H54 (cell line): ENCODE measurements around the gene RPL19.
A peak's percentile ranks its signal among the peaks of the same experiment; 100 is the strongest.

Experiments used
- DNase-seq: peaks from one replicate; pipeline ENCODE4 v3.0.0; 2011; ENCODE audit warnings: low spot score, mixed read lengths; ENCODE audit not compliant: insufficient read length
- FAIRE-seq: peaks from 3 replicates; lab custom pipeline; 2011; peaks lifted over from hg19 to GRCh38; lab: Jason Lieb, UNC
- POLR2A ChIP-seq: IDR thresholded peaks from 2 replicates; pipeline ENCODE4 v1.6.1; 2011; ENCODE audit warnings: low read depth, mild to moderate bottlenecking, low read length

Gene RPL19

GRCh38 chr17:39200070-39200879 is at the start of gene RPL19:
RPL19 (plus strand) TSS chr17:39200283; CDS start chr17:39200345, 62 bp downstream.
- FAIRE-seq = no peak
- peak; percentile 60 for DNase-seq

DNA sequence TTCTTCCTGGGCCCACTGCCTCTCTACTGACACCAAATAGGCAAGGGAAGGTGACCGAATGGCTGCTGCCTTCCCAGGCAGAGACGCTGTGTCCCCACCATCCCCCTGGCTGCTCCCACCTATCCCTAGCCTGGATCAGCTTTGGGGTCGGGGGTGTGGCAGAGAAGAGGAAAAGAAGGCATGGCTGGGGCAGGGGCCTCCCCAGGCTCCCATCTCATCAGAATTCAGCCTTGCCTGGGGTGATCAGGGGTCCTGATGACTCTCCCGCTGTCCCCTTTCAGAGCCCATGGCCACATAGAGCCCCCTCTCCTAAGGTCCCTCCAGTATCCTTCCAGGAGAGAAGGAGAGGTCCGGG is 49.3 kb upstream of the RPL19 start:
- FAIRE-seq (no peak), DNase-seq (no peak)
- no peak for TF ChIP-seq POLR2A

More at GRCh38 chr17:39200070-39200879, at the start of gene RPL19:
- TF ChIP-seq POLR2A = peak; percentile 93

DNA sequence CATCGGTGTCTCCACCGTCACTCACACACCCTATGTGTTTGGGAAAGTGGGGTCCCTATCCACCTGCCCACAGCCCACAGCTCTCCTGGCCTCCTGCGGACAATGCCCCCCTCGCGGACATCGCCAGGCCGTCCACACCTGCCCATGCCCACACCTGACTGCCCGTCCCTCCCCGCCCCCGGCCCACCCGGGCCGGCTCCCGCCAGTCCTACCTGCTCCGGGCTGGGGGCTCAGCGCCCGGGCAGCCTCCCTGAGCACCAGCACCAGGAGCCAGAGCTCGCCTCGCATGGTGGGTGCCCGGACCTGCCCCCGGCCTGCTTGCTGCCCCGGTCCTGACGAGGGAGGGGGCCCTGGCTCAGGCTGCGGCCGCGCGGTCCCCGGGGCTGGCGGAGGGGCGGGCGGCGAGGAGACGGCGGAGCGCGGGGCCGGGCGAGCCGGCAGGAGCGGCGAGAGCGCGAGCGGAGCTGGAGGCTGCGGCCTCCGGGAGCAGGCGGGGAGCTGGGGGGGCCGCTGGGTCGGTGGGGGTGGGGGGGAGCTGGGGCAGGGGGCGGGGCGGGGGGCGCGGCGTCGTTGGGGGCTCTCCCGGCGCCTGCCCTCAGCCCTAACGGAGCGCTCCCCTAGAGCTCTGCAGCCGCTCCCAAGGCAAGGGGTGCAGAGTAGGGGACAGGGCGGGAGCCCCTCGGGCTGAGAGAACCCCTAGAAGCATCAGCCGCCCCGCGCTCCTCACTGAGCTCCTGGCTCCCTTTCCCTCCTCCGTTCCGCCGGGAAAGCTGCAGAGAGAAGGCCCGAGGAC is 48.7 kb upstream of the RPL19 start, which contains the start of gene PLXDC1:
Gene PLXDC1, minus strand, starts transcription at position 488 of the 793 bp plus-strand sequence. Its CDS starts 200 bp downstream, at position 288.
- DNase-seq (no peak), FAIRE-seq (no peak)
- TF ChIP-seq POLR2A = no peak

DNA sequence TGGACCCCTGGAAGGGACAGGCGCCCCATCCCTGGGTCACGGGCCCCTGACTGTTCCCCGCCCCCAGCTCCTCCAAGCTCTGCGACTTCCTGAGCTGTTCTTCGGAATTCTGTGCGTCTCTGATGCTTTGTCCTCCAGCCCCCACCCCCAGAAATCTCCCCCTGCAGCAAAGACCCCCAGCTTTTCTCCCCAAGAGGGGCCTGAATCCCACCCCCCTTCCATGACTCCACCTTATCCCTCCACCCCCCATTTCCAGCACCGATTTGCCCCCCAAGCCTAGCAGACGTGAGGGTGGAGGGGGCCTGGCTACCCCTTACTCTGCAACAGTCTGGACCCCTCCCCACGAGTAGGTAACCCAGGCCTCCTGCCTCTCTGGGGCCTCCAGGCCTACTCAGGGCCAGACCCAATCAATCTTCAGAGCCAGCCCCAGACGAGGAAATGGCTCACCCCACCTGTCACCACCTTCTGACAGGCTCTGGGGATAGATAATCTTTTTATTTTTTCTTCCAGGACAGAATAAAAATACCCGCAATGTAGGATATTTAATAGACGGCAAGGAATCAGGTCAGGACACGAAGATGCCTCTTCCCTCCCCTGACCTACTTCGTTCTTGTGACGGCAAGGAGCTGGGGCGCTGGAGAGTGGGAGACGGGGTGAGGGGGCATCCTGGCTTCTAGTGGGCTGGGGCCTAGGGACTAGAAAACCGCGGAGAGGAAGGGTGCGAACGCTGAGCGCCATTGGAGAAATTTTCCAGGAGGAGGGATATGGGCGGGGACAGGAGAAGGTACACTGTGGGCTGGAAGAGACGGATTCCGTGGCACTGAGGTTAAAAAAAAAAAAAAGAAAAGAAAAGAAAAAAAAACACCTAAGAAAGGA is 47.9 kb upstream of the RPL19 start:
- FAIRE-seq (no peak), DNase-seq (no peak)
- TF ChIP-seq POLR2A = no peak

DNA sequence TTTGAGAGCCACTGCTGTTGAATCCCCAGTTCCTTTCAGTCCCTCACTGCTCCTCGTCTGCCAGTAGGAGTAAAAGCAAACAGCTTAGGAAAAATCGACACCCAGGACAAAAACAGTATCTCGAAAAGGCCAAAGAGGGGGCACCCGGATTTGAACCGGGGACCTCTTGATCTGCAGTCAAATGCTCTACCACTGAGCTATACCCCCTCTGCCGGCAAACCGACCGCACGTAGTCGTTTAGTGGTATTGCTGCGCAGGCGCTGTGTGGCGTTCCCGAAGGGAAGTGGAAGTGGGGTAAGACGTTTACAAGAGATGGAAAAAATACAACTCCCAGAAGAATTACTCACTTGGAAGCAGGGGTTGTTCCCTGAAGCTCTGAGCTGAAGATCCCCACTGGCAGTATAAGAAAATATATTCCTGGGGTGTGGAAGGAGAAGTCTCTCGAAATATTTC is 46.5 kb upstream of the RPL19 start:
- FAIRE-seq (no peak), DNase-seq (peak; percentile 92)

DNA sequence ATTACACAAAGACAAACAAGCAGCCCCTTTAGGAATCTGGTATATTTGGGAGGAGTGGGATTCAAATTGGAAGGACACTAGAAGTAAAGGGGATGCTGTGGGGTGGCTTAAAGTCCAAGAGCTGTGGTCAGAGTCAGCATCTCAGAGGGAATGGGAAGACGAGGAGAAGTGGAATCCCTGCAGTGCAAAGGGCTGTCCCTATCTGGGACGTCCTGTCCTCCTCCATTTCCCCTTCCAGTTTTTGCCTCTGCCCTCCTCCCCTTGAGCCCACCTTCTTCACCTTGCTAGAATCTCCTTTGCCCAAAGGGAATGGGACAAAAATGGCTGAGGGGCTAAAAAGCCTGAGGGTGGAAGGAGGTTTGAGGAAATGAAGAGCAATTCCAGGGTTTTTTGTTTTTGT is 44.4 kb upstream of the RPL19 start:
- no peak for TF ChIP-seq POLR2A
- no peak for FAIRE-seq
- no peak for DNase-seq

More for the DNA sequence above, 46.5 kb upstream of the RPL19 start:
- TF ChIP-seq POLR2A = no peak

- no peak for DNase-seq
- TF ChIP-seq POLR2A = no peak
- FAIRE-seq = no peak
These were observed 43.6 kb upstream of the RPL19 start for GRCh38 chr17:39156491-39156890.

- DNase-seq (no peak), FAIRE-seq (no peak)
- TF ChIP-seq POLR2A = no peak
These were observed 41.5 kb upstream of the RPL19 start for GRCh38 chr17:39158623-39159022.

- no peak for TF ChIP-seq POLR2A
- FAIRE-seq (no peak), DNase-seq (no peak)
These were observed 38.1 kb upstream of the RPL19 start for GRCh38 chr17:39161962-39162361.

DNA sequence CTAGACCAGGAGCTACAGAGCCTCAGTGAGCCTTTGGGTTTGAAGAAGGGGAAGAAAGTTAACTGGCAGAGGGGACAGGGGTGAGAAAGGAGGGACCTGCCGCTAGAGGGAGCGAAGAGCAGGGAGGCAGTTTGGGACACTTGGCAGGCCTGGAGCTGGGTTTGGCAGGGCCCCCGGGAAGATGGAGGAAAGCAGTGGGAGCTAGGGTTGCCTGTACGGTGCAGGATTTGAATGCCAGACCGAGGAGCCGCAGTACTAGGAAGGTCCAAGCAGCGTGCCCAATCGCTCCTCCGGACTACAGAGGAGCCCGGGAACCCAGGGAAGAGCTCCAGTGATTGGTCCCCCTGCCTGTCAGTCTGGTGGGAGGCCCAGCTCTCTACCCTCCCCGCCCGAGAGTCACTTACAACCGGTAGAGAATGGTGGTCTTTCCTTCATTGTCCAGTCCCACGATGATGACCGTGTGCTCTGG is 35.4 kb upstream of the RPL19 start:
- peak; percentile 86 for DNase-seq
- FAIRE-seq = no peak
- no peak for TF ChIP-seq POLR2A

- no peak for DNase-seq
- FAIRE-seq = no peak
- TF ChIP-seq POLR2A = no peak
These were observed 34.8 kb upstream of the RPL19 start for GRCh38 chr17:39165178-39165840.

GRCh38 chr17:39165841-39166349 is 34.2 kb upstream of the RPL19 start, which contains the start of gene ARL5C:
ARL5C (minus strand) TSS chr17:39166161; CDS start chr17:39165760, 401 bp downstream.
- no peak for TF ChIP-seq POLR2A
- no peak for DNase-seq
- no peak for FAIRE-seq
